NCI-H524 treated with DMSO at 0.1 percent for 48 hours (cell line): ENCODE results near the gene GGCT.
"Not testable (repeated sequence)": the region's sequence is repeated elsewhere in the genome, so short reads cannot be mapped to it uniquely, and the experiment has no call there.

Experiments
- DNase-seq: peaks from one replicate; lab custom pipeline; 2025; lab: John Stamatoyannopoulos, UW

The GGCT gene, protein sequence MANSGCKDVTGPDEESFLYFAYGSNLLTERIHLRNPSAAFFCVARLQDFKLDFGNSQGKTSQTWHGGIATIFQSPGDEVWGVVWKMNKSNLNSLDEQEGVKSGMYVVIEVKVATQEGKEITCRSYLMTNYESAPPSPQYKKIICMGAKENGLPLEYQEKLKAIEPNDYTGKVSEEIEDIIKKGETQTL

GRCh38 chr7:30504301-30505173 lies at the start of gene GGCT:
Gene GGCT, minus strand, starts transcription at chr7:30504829. Its CDS starts 120 bp downstream, at chr7:30504709.
- DNase-seq = peak; percentile 90

- DNase-seq = no peak
Observed at GRCh38 chr7:30553546-30553945, 48.9 kb upstream of the GGCT start.

DNA sequence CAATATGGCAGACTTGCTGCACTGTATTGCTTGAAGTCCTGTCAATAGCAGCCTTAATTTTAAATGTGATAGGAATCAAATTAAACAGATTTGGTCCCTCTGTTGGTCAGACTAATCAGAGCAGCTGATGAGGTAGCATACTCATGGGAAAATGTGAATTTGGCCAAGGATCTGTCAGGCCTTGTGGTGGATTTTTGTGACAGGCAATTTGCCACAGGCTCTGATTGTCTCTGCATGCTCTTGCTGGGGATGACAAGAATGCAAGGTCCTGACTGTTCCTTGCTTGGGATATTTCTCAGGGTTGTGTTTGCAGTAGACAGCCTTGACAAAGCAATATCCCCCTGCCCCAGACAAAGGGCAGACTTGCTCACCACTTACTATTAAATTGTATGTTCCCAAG lies 48.5 kb upstream of the GGCT start:
- no peak for DNase-seq

- no peak for DNase-seq
Observed at GRCh38 chr7:30552330-30552729, 47.7 kb upstream of the GGCT start.

GRCh38 chr7:30549931-30550493 lies 45.4 kb upstream of the GGCT start:
- DNase-seq = no peak

DNA sequence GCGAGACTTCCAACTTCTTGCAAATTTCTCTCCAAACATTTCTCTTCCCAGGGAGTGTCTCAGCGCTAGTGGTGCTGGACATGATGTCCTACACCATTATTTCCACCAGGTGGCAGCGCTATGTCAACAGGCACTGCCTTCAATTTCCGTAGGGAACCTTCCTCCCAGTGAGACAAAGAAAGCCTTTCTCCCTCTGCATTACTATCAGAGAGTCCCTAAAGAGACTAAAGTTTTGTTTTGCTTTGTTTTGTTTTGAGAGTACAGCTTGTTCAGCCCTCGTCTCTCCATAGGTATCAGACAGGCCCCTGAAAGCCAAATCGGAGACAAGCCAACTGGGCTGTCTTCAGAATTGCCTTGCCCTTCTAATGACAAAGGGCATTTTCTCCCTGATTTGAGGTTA lies 44.2 kb upstream of the GGCT start:
- no peak for DNase-seq

DNA sequence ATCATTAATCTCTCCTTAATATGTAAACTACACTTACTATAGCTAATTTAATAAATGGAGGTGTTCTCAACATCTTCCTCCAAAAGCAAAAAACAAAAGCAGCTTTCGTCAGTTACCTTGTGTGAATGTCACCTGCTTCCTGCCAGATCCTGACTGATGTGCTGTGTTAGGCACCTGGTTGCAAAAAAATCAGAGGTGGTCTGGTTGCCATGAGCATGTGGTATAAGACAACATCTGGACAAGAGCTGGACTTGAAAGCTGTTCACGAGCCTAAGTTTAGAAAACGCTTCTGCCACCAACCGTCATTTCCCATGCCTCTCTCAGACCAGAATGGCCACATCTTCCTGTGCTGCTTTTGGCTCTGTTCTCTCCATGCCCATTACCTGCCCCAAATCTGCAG lies 42.0 kb upstream of the GGCT start:
- DNase-seq = no peak

GRCh38 chr7:30545791-30546555 lies 41.3 kb upstream of the GGCT start:
- no peak for DNase-seq

- no peak for DNase-seq
Observed at GRCh38 chr7:30543813-30544525, 39.3 kb upstream of the GGCT start.

- DNase-seq = not testable (repeated sequence)
Observed at GRCh38 chr7:30543115-30543514, 38.5 kb upstream of the GGCT start.

- no peak for DNase-seq
Observed at GRCh38 chr7:30533886-30534285, 29.3 kb upstream of the GGCT start.

GRCh38 chr7:30531286-30531685 lies 26.7 kb upstream of the GGCT start:
- no peak for DNase-seq

GRCh38 chr7:30530373-30530772 lies 25.7 kb upstream of the GGCT start:
- no peak for DNase-seq

DNA sequence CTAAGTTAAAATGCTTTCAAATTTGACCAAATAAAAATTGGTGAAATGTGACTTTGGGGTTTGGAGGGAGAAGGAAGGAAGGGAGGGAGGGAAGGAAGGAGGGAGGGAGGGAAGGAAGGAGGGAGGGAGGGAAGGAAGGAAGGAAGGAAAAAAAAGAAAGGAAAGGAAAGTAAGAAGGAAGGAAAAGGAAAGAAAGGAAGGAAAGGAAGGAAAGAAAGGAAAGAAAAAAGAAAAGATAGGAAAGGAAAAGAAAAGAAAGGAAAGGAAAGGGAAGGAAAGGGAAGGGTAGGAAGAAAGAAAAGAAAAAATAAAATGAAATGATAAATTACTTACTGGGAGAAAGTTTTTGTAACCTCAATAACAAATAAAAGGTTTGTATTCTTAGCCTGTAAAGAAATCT lies 24.1 kb upstream of the GGCT start:
- DNase-seq = no peak

GRCh38 chr7:30527297-30527696 lies 22.7 kb upstream of the GGCT start:
- DNase-seq = not testable (repeated sequence)

GRCh38 chr7:30526163-30526562 lies 21.5 kb upstream of the GGCT start:
- DNase-seq = no peak

DNA sequence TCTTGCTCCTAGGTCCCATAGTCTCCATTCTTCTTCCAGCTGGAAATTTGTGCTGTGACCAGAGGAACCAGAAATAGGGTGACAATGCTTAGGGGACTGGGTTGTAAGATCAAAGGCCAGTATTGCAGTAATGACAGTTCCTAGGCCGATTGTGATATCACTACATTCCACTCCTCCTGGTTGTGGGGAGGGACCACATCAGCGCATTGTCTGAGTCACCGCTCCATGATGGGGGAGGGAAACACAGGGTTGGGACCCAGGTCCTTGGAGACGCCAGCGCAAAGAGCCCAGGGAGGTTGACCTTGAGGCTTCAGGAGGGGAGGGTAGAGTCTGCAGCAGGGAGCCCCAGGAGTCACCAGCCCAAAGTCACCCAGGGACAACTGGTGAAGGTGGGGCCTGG lies 20.8 kb upstream of the GGCT start:
- DNase-seq = no peak

- DNase-seq = no peak
Observed at GRCh38 chr7:30524545-30524944, 19.9 kb upstream of the GGCT start.

DNA sequence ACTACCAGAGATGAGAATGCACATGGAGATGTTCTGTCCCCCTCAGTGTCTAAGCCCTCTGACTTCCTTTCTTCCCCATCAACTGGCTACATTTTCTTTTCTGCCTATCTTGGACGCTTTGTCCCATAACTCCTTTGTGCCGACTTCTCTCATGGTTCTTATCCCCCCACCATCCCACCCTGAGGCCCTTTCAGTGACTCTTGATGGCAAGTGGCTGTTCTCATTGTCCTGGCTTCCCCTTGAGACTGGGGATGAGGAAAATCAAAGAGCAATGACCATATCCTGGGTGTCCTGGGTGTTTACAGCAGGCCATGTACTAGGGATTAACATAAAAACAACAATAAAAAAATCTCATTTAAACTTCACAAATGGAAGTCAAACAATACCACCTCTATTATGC lies 18.8 kb upstream of the GGCT start:
- no peak for DNase-seq

- DNase-seq = no peak
Observed at GRCh38 chr7:30522159-30522558, 17.5 kb upstream of the GGCT start.

DNA sequence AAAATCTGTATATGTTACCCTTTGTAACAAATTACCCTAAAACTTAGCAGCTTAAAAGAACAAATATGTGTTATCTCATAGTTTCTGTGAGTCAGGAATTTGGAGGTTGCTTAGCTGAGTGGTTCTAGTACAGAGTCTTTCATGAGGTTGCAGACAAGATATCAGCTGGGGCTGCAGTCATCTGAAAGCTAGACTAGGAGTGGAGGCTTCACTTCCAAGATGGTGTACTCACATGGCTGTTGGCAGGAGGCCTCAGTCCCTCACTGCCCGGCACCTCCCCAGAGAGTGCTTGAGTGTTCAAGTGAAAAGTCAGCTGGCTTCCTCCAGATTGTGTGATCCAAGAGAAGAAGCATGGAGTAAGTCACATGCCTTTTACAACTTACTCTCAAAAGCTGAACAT lies 16.9 kb upstream of the GGCT start:
- no peak for DNase-seq

DNA sequence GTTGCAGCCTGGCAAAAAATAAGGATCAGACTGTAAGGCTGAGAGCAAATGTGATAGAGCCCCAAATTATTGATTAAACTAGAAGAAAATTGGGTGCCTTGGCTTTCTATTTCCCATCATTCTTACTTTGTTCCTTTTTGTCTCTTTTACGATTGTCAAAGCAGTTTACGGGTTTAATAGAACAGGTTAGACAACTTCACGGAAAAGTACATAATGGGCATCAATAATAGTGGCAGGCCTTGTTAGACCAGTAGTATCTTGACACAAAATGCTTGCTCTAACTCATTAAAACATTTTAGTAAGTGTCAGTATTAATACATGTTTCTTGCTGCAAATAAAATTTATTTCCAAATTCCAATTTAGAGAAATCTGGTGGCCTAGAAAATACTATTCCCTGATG lies 14.5 kb upstream of the GGCT start:
- DNase-seq = no peak
